Transverse colon (tissue), 4 donors: ENCODE results near the gene ATP6V1F. TPM values are rescaled to one million over a fixed set of nuclear protein-coding genes. Genes with fewer than 3 reads are reported as not detected.
A peak's percentile ranks its signal among the peaks of the same experiment; 100 is the strongest.

Experiments used
- DNase-seq: peaks from one replicate; pipeline ENCODE4 v3.0.0-alpha.2; 2019
- H3K27ac ChIP-seq, 4 donors: fragments of 200-600 bp; sonication (generic); 2 replicates each; pipeline ENCODE4 v1.5.1; 2016 to 2018; ENCODE audit warnings: inconsistent platforms in 4 of 4
- H3K27me3 ChIP-seq: fragments of 200-600 bp; sonication (generic); 2 replicates; pipeline ENCODE4 v1.5.1; 2017; ENCODE audit warnings: inconsistent platforms
- H3K36me3 ChIP-seq, 4 donors: fragments of 200-600 bp; sonication (generic); 2 replicates each; pipeline ENCODE4 v1.5.1; 2017 to 2019; ENCODE audit warnings: inconsistent platforms in 4 of 4
- H3K4me1 ChIP-seq, 4 donors: fragments of 200-600 bp; sonication (generic); 2 replicates each; pipeline ENCODE4 v1.5.1; 2017 to 2020; ENCODE audit warnings: inconsistent platforms in 4 of 4
- H3K4me3 ChIP-seq, 4 donors: fragments of 200-600 bp; sonication (generic); 1 replicate in 1 of 4; 2 replicates in 3 of 4; pipeline versions ENCODE4 v1.5.1 to v1.6.1; 2017 to 2019; ENCODE audit warnings: inconsistent platforms in 4 of 4
- H3K9me3 ChIP-seq, 2 donors: fragments of 200-600 bp; sonication (generic); 2 replicates each; pipeline ENCODE4 v1.5.1; 2017 to 2019; ENCODE audit warnings: inconsistent platforms in 2 of 2
- CTCF ChIP-seq, 5 experiments: fragments of 200-600 bp in 3 of 5; fragments of 450-650 bp in 2 of 5; sonication (generic) in 3 of 5; IDR thresholded peaks; 1 replicate in 2 of 5; 2 replicates in 3 of 5; pipeline ENCODE4 v1.5.1; 2016 to 2017; ENCODE audit warnings: antibody characterized with exemption in 5 of 5, inconsistent platforms in 3 of 5, mild to moderate bottlenecking in 2 of 5, moderate library complexity in 1 of 5
- EP300 ChIP-seq: sonication (generic); formaldehyde crosslinking; IDR thresholded peaks from one replicate; pipeline ENCODE4 v1.6.1; 2017; ENCODE audit warnings: antibody characterized with exemption, low read depth
- POLR2A ChIP-seq: fragments of 450-650 bp; IDR thresholded peaks from one replicate; pipeline ENCODE4 v1.6.1; 2016; ENCODE audit warnings: antibody characterized with exemption, mild to moderate bottlenecking, moderate library complexity
- POLR2AphosphoS5 ChIP-seq, 3 donors: sonication (generic); formaldehyde crosslinking; IDR thresholded peaks; one replicate each; pipeline ENCODE4 v1.6.1; 2016; ENCODE audit warnings: antibody characterized with exemption in 3 of 3
- WGBS, 2 donors: methylation state at CpG; one replicate each; pipeline ENCODE4 v1.1.5; 2018; ENCODE audit warnings: low coverage in 1 of 2; 5-methylcytosine and 5-hydroxymethylcytosine counted together
- in situ Hi-C, 4 donors: fragments of 200-750 bp; cut with MboI; loops; one replicate each; pipeline versions ENCODE4 v1.15.0 to v1.15.1; 2017; ENCODE audit warnings: low sequenced_read_pairs in 3 of 4, low pct_ligation_motif_present in 1 of 4, low pct_unique_long_range_greater_than_20kb in 1 of 4
- intact Hi-C: fragments of 100-400 bp; cut with DNase I; formaldehyde crosslinking; loops from one replicate; pipeline ENCODE4 v1.15.1; 2023; ENCODE audit warnings: low total_unique reads
- total RNA-seq, 4 donors: library from RNA; depleted of rRNA; stranded (reverse); fragments of >200 nt; gene quantifications; one replicate each; pipeline ENCODE4 v1.1.0, GENCODE V29; 2016

ATP6V1F gene
- total RNA-seq, 4 donors from 2014 or later, result 25.5 to 128 (median 63.2) TPM

- intact Hi-C loops, result no loop called here
- Histone ChIP-seq H3K27ac (peak overlapping the region; percentile 14 to 77 (median 18)), H3K4me1 (peaks cover 0 to 36% (median 13%) of the 10 kb centered on the region in 4 donors), H3K27me3 (no peaks in the 10 kb centered on the region), H3K36me3 (no peaks in the 10 kb centered on the region), H3K9me3 (no peaks in the 10 kb centered on the region), H3K4me3 (no peak overlapping the region)
- DNase-seq, result no peak
- 50 to 68% methylated on average over 9 to 12 of the region's 12 CpGs for WGBS, 2 donors
- in situ Hi-C loops, result loop anchor here in 2 of 4 donors (25.0 kb wide), 2 partner anchors 103 to 247 kb away; no protein-coding TSS in a partner anchor
- TF ChIP-seq EP300 (no peak), CTCF (IDR thresholded peaks at IDR 0.05) (no peak), POLR2A (no peak), POLR2AphosphoS5 (IDR thresholded peaks at IDR 0.05) (no peak)
Measured at GRCh38 chr7:128859232-128860157, 3.2 kb upstream of the ATP6V1F start.

GRCh38 chr7:128860158-128861073 is 2.2 kb upstream of the ATP6V1F start:
- intact Hi-C loops, result no loop called here
- Histone ChIP-seq H3K36me3 (peaks cover 0 to 2% (median 0%) of the 10 kb centered on the region in 4 donors), H3K27ac (peak overlapping the region; percentile 15 to 77 (median 24)), H3K9me3 (no peaks in the 10 kb centered on the region), H3K4me1 (peaks cover 0 to 36% (median 13%) of the 10 kb centered on the region in 4 donors), H3K4me3 (no peak overlapping the region), H3K27me3 (no peaks in the 10 kb centered on the region)
- DNase-seq, result no peak
- in situ Hi-C loops, result loop anchor here in 2 of 4 donors (25.0 kb wide), 2 partner anchors 102 to 248 kb away; no protein-coding TSS in a partner anchor
- TF ChIP-seq CTCF (IDR thresholded peaks at IDR 0.05) (no peak), POLR2AphosphoS5 (IDR thresholded peaks at IDR 0.05) (peak in 1 of 3 donors; percentile 16)
- 50 to 58% methylated on average over 2 to 10 of the region's 10 CpGs for WGBS, 2 donors

DNA sequence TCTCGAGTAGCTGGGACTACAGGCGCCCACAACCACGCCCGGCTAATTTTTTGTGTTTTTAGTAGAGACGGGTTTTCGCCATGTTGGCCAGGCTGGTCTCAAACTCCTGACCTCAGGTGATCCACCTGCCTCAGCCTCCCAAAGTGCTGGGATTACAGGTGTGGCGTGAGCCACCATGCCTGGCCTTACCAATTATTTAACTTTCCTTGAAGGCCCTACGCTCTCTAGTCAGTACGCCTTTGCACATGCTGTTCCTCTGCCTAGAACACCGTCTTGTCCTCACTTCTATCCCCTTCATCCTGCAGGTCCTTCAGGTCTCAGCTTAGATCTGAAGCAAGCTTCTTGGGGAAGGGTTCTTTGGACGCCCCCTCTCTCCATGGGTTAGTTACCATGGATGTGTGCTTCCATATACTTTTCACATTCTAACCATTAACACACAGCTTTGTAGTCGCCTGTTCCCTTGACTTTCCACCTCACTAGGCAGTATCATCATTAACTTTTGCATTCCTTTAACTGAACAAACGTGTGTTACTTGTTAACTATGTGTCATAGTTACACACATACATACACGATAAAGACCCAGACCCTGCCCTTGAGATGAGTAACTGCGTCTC is 592 bp upstream of the ATP6V1F start:
- peaks cover 0 to 5% (median 0%) of the 10 kb centered on the region in 4 donors for H3K36me3 ChIP-seq
- no peaks in the 10 kb centered on the region for H3K9me3 ChIP-seq
- intact Hi-C loops, result no loop called here
- peak overlapping the region in 3 of 4 donors; percentile 79 to 88 (median 88) for H3K27ac ChIP-seq
- DNase-seq, result no peak
- 28 to 70% methylated on average over 5 to 15 of the region's 15 CpGs for WGBS, 2 donors
- H3K27me3 ChIP-seq, result no peaks in the 10 kb centered on the region
- TF ChIP-seq POLR2A, result no peak
- TF ChIP-seq CTCF (IDR thresholded peaks at IDR 0.05), result no peak
- TF ChIP-seq EP300, result no peak
- TF ChIP-seq POLR2AphosphoS5 (IDR thresholded peaks at IDR 0.05), result no peak
- peak overlapping the region in 3 of 4 donors; percentile 66 to 88 (median 82) for H3K4me3 ChIP-seq
- H3K4me1 ChIP-seq, result peaks cover 0 to 33% (median 13%) of the 10 kb centered on the region in 4 donors
- in situ Hi-C loops, result loop anchor here in 2 of 4 donors (25.0 kb wide), 2 partner anchors 100 to 250 kb away; no protein-coding TSS in a partner anchor
